HL-60 (cell line): ENCODE data around the gene CLDN6.

Experiments
- DNase-seq, 2 experiments: peaks; one replicate each; pipeline ENCODE4 v3.0.0-alpha.2; 2010 to 2020; ENCODE audit warnings: low read depth in 1 of 2, low spot score in 1 of 2
- H3K27ac ChIP-seq: fragments of 250-450 bp; sonication (Bioruptor Pico); replicated peaks from 2 replicates; pipeline ENCODE4 v1.5.1; 2020; ENCODE audit warnings: mild to moderate bottlenecking, moderate library complexity
- H3K27me3 ChIP-seq: fragments of 250-450 bp; sonication (Bioruptor Pico); 2 replicates; pipeline ENCODE4 v1.5.1; 2021; ENCODE audit warnings: mild to moderate bottlenecking, moderate library complexity; ENCODE audit not compliant: insufficient read depth, poor library complexity, severe bottlenecking
- H3K4me3 ChIP-seq: replicated peaks from 2 replicates; pipeline ENCODE4 v1.5.1; 2011; ENCODE audit warnings: mild to moderate bottlenecking, control low read depth, low read length; ENCODE audit not compliant: insufficient read depth
- CTCF ChIP-seq: IDR thresholded peaks from one replicate; pipeline ENCODE4 v1.5.1; 2011; ENCODE audit warnings: low read length, control low read depth, inconsistent platforms; ENCODE audit not compliant: insufficient read depth
- GABPA ChIP-seq: IDR thresholded peaks from 2 replicates; pipeline ENCODE4 v1.6.1; 2012; ENCODE audit warnings: low read depth
- POLR2AphosphoS5 ChIP-seq: IDR thresholded peaks from 2 replicates; pipeline ENCODE4 v1.6.1; 2012; ENCODE audit warnings: low read depth
- REST ChIP-seq: IDR thresholded peaks from 2 replicates; pipeline ENCODE4 v1.6.1; 2012; ENCODE audit warnings: low read depth; ENCODE audit not compliant: insufficient replicate concordance
- SPI1 ChIP-seq: IDR thresholded peaks from 2 replicates; pipeline ENCODE4 v1.6.1; 2012; ENCODE audit warnings: low read depth, mild to moderate bottlenecking, borderline replicate concordance
- long read RNA-seq: library from polyadenylated mRNA; unstranded; transcript quantifications from one replicate; pipeline ENCODE4 v2.0.0, GENCODE V29; 2020

Gene CLDN6
- long read RNA-seq: 0 reads

- TF ChIP-seq CTCF: no peak
- no peak for TF ChIP-seq REST
- no peak for TF ChIP-seq POLR2AphosphoS5
- TF ChIP-seq SPI1: no peak
- no peak for TF ChIP-seq GABPA
- peak in 1 of 2 experiments; percentile 18 for DNase-seq
- no peaks in the 10 kb centered on the region for H3K27me3 ChIP-seq
- H3K4me3 ChIP-seq: no peak within 1 kb of the TSS
- no peak within 1 kb of the TSS for H3K27ac ChIP-seq
Measured at GRCh38 chr16:3017794-3018506, at the start of gene CLDN6. CLDN6 (minus strand) TSS chr16:3018183; CDS start chr16:3016021, 2,162 bp downstream.

GRCh38 chr16:3066440-3066748 lies 48.4 kb upstream of the CLDN6 start:
- Histone ChIP-seq H3K27ac (no peak overlapping the region), H3K27me3 (no peaks in the 10 kb centered on the region), H3K4me3 (no peak overlapping the region)
- TF ChIP-seq REST: no peak
- TF ChIP-seq GABPA: no peak
- no peak for TF ChIP-seq CTCF
- TF ChIP-seq POLR2AphosphoS5: no peak
- no peak for TF ChIP-seq SPI1
- DNase-seq: no peak

GRCh38 chr16:3065742-3066439 lies 47.9 kb upstream of the CLDN6 start:
- TF ChIP-seq GABPA (no peak), REST (no peak), POLR2AphosphoS5 (no peak), CTCF (no peak), SPI1 (no peak)
- H3K27ac ChIP-seq: no peak overlapping the region
- DNase-seq: no peak
- no peak overlapping the region for H3K4me3 ChIP-seq
- no peaks in the 10 kb centered on the region for H3K27me3 ChIP-seq
